GM21526 (cell line): ENCODE measurements around the gene AMH.

Experiments
- ATAC-seq: cut with Tn5 transposase; IDR thresholded peaks from one replicate; pipeline ENCODE4 v1.9.1; 2021; ENCODE audit warnings: moderate library complexity; ENCODE audit not compliant: unreplicated experiment, low FRiP score

The AMH gene

GRCh38 chr19:2282062-2282861 is 33.1 kb downstream of the AMH start, which contains the start of gene PEAK3:
TSS of gene PEAK3 (minus strand) at chr19:2282175. CDS start at chr19:2280931, 1,244 bp downstream.
- no peak for ATAC-seq

GRCh38 chr19:2282862-2283237 is 33.7 kb downstream of the AMH start:
- no peak for ATAC-seq

GRCh38 chr19:2283835-2284507 is 34.8 kb downstream of the AMH start:
- no peak for ATAC-seq

- ATAC-seq, result no peak
These were observed 37.4 kb downstream of the AMH start for GRCh38 chr19:2286402-2287140.

- no peak for ATAC-seq
These were observed 38.6 kb downstream of the AMH start for GRCh38 chr19:2287585-2288337.

GRCh38 chr19:2288338-2288817 is 39.3 kb downstream of the AMH start:
- ATAC-seq, result no peak

GRCh38 chr19:2288818-2289713 is 39.9 kb downstream of the AMH start:
- ATAC-seq, result no peak

GRCh38 chr19:2289714-2290435 is 40.8 kb downstream of the AMH start:
- no peak for ATAC-seq

- ATAC-seq, result no peak
These were observed 41.5 kb downstream of the AMH start for GRCh38 chr19:2290441-2291184.

- no peak for ATAC-seq
These were observed 42.1 kb downstream of the AMH start for GRCh38 chr19:2291185-2291751.

GRCh38 chr19:2294687-2295335 is 45.7 kb downstream of the AMH start:
- no peak for ATAC-seq

GRCh38 chr19:2296141-2296540 is 47.0 kb downstream of the AMH start:
- no peak for ATAC-seq

GRCh38 chr19:2300533-2300932 is 51.4 kb downstream of the AMH start:
- ATAC-seq, result no peak
